T-cell (primary cell): ENCODE data around the gene SLC66A1. TPM values are rescaled to one million over a fixed set of nuclear protein-coding genes. Genes with fewer than 3 reads are reported as not detected.
A peak's percentile ranks its signal among the peaks of the same experiment; 100 is the strongest.

Experiments used
- ATAC-seq, 4 experiments: fragments of 200-7000 bp in 3 of 4; fragments of 150-1000 bp in 1 of 4; cut with Tn5 transposase; replicated peaks in 1 of 4; 1 replicate in 3 of 4; 2 replicates in 1 of 4; pipeline ENCODE4 v1.10.0; 2021; ENCODE audit warnings: moderate library complexity in 3 of 4, mild to moderate bottlenecking in 2 of 4, moderate number of reproducible peaks in 1 of 4
- CTCF ChIA-PET, 2 donors: fragments of 300-600 bp; sonication (Branson Sonifier 250); formaldehyde crosslinking; loops; one replicate each; lab custom pipeline; 2022; ENCODE audit warnings: antibody characterized with exemption in 2 of 2; lab: Charles Lee
- POLR2A ChIA-PET, 2 donors: fragments of 300-600 bp; sonication (Branson Sonifier 250); formaldehyde crosslinking; loops; one replicate each; lab custom pipeline; 2022; ENCODE audit warnings: antibody characterized with exemption in 2 of 2; lab: Charles Lee
- DNase-seq, 35 experiments: peaks; one replicate each; pipeline versions ENCODE4 v3.0.0 to v3.0.0-alpha.2; 2013 to 2023
- H3K27ac ChIP-seq: one replicate; pipeline ENCODE4 v1.5.1; 2013; ENCODE audit warnings: low read length
- H3K27me3 ChIP-seq, 2 experiments: replicated peaks in 1 of 2; 1 replicate in 1 of 2; 2 replicates in 1 of 2; pipeline versions ENCODE4 v1.6.1 to v1.7.0; 2013; ENCODE audit warnings: low read length in 1 of 2, mixed read lengths in 1 of 2; ENCODE audit not compliant: control insufficient read depth in 2 of 2, insufficient read depth in 2 of 2; ENCODE audit errors: extremely low read depth in 1 of 2
- H3K36me3 ChIP-seq, 2 donors: 1 replicate in 1 of 2; 2 replicates in 1 of 2; pipeline versions ENCODE4 v1.6.1 to v1.7.0; 2013; ENCODE audit warnings: low read length in 1 of 2; ENCODE audit not compliant: control insufficient read depth in 2 of 2, insufficient read depth in 1 of 2; ENCODE audit errors: extremely low read depth in 1 of 2
- H3K4me1 ChIP-seq, 2 experiments: 1 replicate in 1 of 2; 2 replicates in 1 of 2; pipeline versions ENCODE4 v1.6.1 to v1.7.0; 2013; ENCODE audit warnings: low read length in 2 of 2, mixed read lengths in 1 of 2; ENCODE audit not compliant: insufficient read depth in 2 of 2, control insufficient read depth in 1 of 2; ENCODE audit errors: extremely low read depth in 1 of 2
- H3K4me3 ChIP-seq, 2 donors: 1 replicate in 1 of 2; 2 replicates in 1 of 2; pipeline versions ENCODE4 v1.5.1 to v1.7.0; 2013; ENCODE audit warnings: mild to moderate bottlenecking in 2 of 2, low read length in 1 of 2, moderate library complexity in 1 of 2; ENCODE audit not compliant: control insufficient read depth in 1 of 2; ENCODE audit errors: extremely low read depth in 1 of 2
- H3K9me3 ChIP-seq: 2 replicates; pipeline ENCODE4 v1.7.0; 2013
- H3K27ac Mint-ChIP-seq, 2 donors: one replicate each; pipeline ENCODE4 v1.8.0; 2020 to 2021; ENCODE audit warnings: mild to moderate bottlenecking in 2 of 2, mixed read lengths in 2 of 2
- H3K27me3 Mint-ChIP-seq, 2 donors: one replicate each; pipeline ENCODE4 v1.8.0; 2021 to 2022; ENCODE audit warnings: mixed read lengths in 2 of 2
- H3K36me3 Mint-ChIP-seq: one replicate; pipeline ENCODE4 v1.8.0; 2021; ENCODE audit warnings: mixed read lengths
- H3K4me1 Mint-ChIP-seq, 3 donors: one replicate each; pipeline ENCODE4 v1.8.0; 2020 to 2022; ENCODE audit warnings: mixed read lengths in 3 of 3, mild to moderate bottlenecking in 1 of 3
- H3K4me3 Mint-ChIP-seq, 3 donors: one replicate each; pipeline ENCODE4 v1.8.0; 2020 to 2022; ENCODE audit warnings: mild to moderate bottlenecking in 3 of 3, mixed read lengths in 3 of 3, moderate library complexity in 3 of 3
- H3K9me3 Mint-ChIP-seq, 3 donors: one replicate each; pipeline ENCODE4 v1.8.0; 2020 to 2022; ENCODE audit warnings: mixed read lengths in 3 of 3
- WGBS: methylation state at CpG from one replicate; pipeline ENCODE4 v1.1.5; 2013; ENCODE audit warnings: missing lambda C conversion rate; ENCODE audit not compliant: insufficient coverage; 5-methylcytosine and 5-hydroxymethylcytosine counted together
- total RNA-seq, 35 experiments: library from RNA in 6 of 35; stranded (reverse) in 6 of 35; fragments of 120-200 nt in 1 of 35; gene quantifications; one replicate each; pipeline versions ENCODE4 v1.2.1 to v1.2.4 and lab custom pipeline; 2013 to 2026

Gene SLC66A1
- total RNA-seq, 5 donors from 2014 or later (not counting 1 experiment from before 2014, with no cell fraction given): 3.5 to 8.1 (median 7.1) TPM

DNA sequence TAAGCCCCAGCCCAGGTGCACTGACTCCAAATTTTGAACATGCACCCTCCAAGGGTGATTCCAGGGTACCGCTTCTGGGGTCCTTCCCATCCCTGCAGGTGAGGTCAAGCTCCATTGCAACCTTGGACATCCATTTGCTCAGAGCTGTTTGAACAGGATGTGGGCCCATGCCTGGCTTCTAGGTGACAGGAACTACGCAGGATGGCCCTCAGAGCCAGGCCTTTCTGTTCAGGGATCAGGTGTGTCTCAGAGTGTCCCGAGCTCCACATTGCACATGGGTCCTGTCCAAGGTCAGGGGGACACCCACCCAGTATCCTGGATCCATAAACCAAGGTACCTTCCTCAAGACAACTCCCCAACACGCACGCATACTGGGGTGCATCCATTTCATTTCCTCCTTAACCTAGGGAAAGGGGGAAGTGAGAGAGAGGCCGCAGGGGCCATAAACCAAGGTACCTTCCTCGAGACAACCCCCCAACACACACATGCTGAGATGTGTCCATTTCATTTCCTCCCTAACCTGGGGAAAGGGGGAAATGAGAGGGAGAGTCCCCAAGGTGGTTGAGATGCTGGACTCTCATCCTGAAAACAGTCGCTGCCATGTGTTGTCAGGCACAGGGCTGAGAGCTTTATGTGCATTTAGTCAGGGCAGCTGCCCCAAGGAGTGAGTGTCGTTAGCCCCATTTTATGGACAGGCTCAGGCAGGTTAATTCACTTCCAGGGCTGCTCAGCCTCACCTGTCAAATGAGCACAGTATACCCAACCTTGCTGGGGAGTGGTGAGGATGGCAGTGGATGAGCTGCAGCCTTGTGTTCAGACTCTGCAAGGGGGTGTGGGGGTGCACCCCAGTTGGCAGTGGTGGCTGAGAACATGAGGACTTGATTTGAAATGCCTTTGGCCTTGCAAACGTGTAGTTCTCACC is 2.1 kb downstream of the SLC66A1 start:
- WGBS: 88% methylated on average over 6 of the region's 10 CpGs
- DNase-seq: no peak
- H3K27ac Mint-ChIP-seq: no peak overlapping the region
- CTCF ChIA-PET: no interaction called here
- peaks cover 4 to 36% of the 10 kb centered on the region in 2 experiments for H3K4me1 ChIP-seq
- ATAC-seq: no peak
- peaks cover 2% of the 10 kb centered on the region in 2 donors for H3K36me3 ChIP-seq
- H3K36me3 Mint-ChIP-seq: peaks cover 11% of the 10 kb centered on the region
- H3K27ac ChIP-seq: no peak overlapping the region
- no peaks in the 10 kb centered on the region for H3K9me3 Mint-ChIP-seq
- no peaks in the 10 kb centered on the region for H3K9me3 ChIP-seq
- no peaks in the 10 kb centered on the region for H3K27me3 ChIP-seq
- peak overlapping the region in 1 of 3 donors; percentile 94 for H3K4me3 Mint-ChIP-seq
- H3K27me3 Mint-ChIP-seq: no peaks in the 10 kb centered on the region
- H3K4me3 ChIP-seq: no peak overlapping the region
- peaks cover 30 to 46% (median 39%) of the 10 kb centered on the region in 3 donors for H3K4me1 Mint-ChIP-seq
- POLR2A ChIA-PET: interaction anchor here in 1 of 2 donors (0.6 kb wide), 1 partner anchor 345 kb away, joined by 4 read pairs; no protein-coding TSS in a partner anchor

DNA sequence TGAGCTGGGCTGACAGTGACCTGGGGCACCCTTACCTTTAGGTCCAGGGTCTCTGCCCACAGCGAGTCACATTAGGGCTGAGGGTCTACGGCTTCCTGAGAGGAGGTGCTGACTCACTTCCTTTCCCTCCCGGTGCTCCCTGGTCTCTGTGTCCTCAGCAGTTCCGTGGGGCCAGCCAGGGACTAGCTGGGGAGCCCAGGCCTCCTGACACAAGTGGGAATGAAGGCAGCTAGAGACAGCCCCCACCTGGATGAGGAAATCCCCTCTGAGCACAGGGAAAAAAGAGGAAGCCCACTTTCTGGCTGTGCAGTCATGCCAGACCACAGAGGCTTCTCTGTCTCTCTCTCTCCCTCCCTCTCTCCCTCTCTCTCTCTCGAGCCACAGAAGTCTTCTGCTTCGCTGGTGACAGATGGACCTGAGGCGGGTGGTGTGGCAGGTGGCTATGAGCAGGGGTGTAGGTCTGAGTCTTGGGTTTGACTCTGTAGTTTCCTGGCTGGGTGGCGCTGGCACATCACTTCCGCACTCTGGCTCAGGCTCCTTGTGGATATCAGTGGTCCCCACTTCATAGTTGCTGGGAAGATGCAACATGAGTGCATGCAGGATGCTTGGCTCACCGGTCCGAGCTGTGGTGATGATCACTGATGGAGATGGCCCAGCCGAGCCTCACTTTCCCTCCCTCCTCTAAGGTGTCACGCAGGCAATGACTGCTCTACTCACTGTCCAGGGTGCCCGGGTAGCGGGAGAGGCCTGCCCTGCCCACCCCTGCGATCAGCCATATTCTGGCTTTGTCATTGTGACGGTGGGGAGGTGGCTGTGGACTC is 3.5 kb downstream of the SLC66A1 start:
- peaks cover 11% of the 10 kb centered on the region for H3K36me3 Mint-ChIP-seq
- H3K27me3 Mint-ChIP-seq: no peaks in the 10 kb centered on the region
- no peaks in the 10 kb centered on the region for H3K9me3 Mint-ChIP-seq
- no peaks in the 10 kb centered on the region for H3K9me3 ChIP-seq
- no peaks in the 10 kb centered on the region for H3K27me3 ChIP-seq
- ChIA-PET POLR2A (no interaction called here), CTCF (no interaction called here)
- no peak overlapping the region for H3K27ac Mint-ChIP-seq
- peaks cover 2% of the 10 kb centered on the region in 2 donors for H3K36me3 ChIP-seq
- no peak overlapping the region for H3K4me3 ChIP-seq
- ATAC-seq (no peak), DNase-seq (peak in 1 of 35 experiments; percentile 26)
- H3K4me1 Mint-ChIP-seq: peaks cover 28 to 37% (median 32%) of the 10 kb centered on the region in 3 donors
- H3K4me1 ChIP-seq: peaks cover 4 to 33% of the 10 kb centered on the region in 2 experiments
- 61% methylated on average over 8 of the region's 17 CpGs for WGBS
- H3K27ac ChIP-seq: no peak overlapping the region
- no peak overlapping the region for H3K4me3 Mint-ChIP-seq

DNA sequence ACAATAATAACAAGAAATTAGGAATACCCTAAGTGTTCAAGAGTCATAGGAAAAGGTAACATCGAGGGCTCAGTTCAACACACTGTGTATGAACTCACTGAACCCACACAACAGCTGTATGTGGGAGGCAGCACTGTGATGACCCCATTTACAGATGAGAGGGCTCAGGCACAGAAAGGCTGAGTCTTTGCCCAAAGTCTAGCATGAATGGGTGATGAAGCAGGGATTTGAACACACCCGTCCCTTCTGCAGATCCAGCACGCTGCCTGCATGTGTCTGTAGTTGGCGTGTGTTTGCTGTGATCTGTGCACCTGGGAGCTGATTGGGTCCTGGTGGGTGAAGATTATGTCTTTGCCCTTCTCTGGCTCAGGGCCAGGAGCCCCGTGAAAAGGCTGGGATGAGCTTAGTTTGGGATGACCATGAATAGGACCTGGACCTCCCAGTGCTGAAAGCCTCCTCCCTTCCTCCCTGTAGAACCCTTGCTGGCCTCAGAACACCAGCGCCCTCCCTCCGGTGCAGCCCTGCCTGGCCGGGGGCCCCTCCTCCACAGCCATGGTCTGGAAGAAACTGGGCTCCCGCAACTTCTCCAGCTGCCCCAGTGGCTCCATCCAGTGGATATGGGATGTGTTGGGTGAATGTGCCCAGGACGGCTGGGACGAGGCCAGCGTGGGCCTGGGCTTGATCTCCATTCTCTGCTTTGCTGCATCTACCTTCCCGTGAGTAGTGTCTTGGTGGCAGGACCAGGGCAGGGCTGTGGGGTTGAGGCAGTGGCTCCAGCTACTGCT is 5.2 kb downstream of the SLC66A1 start:
- Mint-ChIP-seq H3K4me1 (peaks cover 19 to 28% (median 23%) of the 10 kb centered on the region in 3 donors), H3K27ac (no peak overlapping the region), H3K9me3 (no peaks in the 10 kb centered on the region), H3K36me3 (peaks cover 12% of the 10 kb centered on the region), H3K4me3 (no peak overlapping the region), H3K27me3 (no peaks in the 10 kb centered on the region)
- ChIA-PET POLR2A (interaction anchor here in 1 of 2 donors (0.6 kb wide), 1 partner anchor 157 kb away, joined by 12 read pairs; no protein-coding TSS in a partner anchor), CTCF (no interaction called here)
- H3K27ac ChIP-seq: no peak overlapping the region
- ATAC-seq: no peak
- H3K9me3 ChIP-seq: no peaks in the 10 kb centered on the region
- no peak for DNase-seq
- no peaks in the 10 kb centered on the region for H3K27me3 ChIP-seq
- H3K4me1 ChIP-seq: peaks cover 0 to 22% of the 10 kb centered on the region in 2 experiments
- peaks cover 2% of the 10 kb centered on the region in 2 donors for H3K36me3 ChIP-seq
- 94% methylated on average over 7 of the region's 13 CpGs for WGBS
- H3K4me3 ChIP-seq: no peak overlapping the region

DNA sequence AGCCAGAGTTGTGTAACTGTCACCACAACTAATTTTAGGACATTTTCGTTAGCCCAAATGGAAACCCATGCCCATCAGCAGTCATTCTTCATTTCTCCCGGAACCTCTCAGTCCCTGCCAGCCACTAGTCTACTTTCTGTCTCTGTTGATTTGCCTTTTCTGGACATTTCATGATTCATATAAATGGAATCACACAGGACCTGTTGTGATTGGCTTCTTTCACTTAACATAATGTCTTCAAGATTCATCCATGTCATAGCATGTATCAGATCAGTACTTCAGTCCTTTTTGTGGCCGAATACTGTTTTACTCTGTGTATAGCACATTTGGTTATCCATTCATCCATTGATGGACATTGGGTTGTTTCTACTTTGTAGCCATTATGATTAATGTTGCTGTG is 7.1 kb downstream of the SLC66A1 start:
- no peak overlapping the region for H3K27ac Mint-ChIP-seq
- no peaks in the 10 kb centered on the region for H3K27me3 Mint-ChIP-seq
- H3K4me1 Mint-ChIP-seq: peaks cover 7 to 16% (median 11%) of the 10 kb centered on the region in 3 donors
- Histone ChIP-seq H3K27me3 (no peaks in the 10 kb centered on the region), H3K9me3 (no peaks in the 10 kb centered on the region), H3K4me3 (no peak overlapping the region), H3K36me3 (peaks cover 2 to 6% of the 10 kb centered on the region in 2 donors), H3K4me1 (peaks cover 0 to 6% of the 10 kb centered on the region in 2 experiments), H3K27ac (no peak overlapping the region)
- POLR2A ChIA-PET: interaction anchor here in 1 of 2 donors (0.7 kb wide), 1 partner anchor 18 kb away, joined by 6 read pairs; no protein-coding TSS in a partner anchor
- CTCF ChIA-PET: interaction anchor here in 1 of 2 donors (0.6 kb wide), 1 partner anchor 23 kb away, joined by 3 read pairs; no protein-coding TSS in a partner anchor
- 90% methylated on average over 2 of the region's 3 CpGs for WGBS
- no peak overlapping the region for H3K4me3 Mint-ChIP-seq
- no peak for ATAC-seq
- peaks cover 14% of the 10 kb centered on the region for H3K36me3 Mint-ChIP-seq
- H3K9me3 Mint-ChIP-seq: no peaks in the 10 kb centered on the region
- DNase-seq: no peak

DNA sequence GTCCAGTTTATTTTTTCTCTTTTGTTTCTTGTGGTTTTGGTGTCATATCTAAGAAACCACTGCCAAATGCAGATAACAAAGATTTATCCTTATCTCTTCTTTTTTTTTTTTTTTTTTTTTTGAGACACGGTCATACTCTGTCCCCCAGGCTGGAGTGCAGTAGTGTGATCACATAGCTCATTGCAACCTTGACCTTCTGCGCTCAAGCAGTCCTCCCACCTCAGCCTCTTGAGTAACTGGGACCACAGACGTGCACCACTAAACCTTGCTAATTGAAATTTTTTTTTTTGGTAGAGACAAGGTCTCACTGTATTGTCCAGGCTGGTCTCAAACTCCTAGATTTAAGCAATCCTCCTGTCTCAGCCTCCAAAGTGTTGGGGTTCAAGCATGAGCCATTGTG is 8.9 kb downstream of the SLC66A1 start:
- Histone ChIP-seq H3K36me3 (peaks cover 11 to 13% of the 10 kb centered on the region in 2 donors), H3K4me3 (no peak overlapping the region), H3K4me1 (no peaks in the 10 kb centered on the region), H3K27me3 (no peaks in the 10 kb centered on the region), H3K9me3 (no peaks in the 10 kb centered on the region), H3K27ac (no peak overlapping the region)
- H3K4me3 Mint-ChIP-seq: no peak overlapping the region
- peaks cover 14% of the 10 kb centered on the region for H3K36me3 Mint-ChIP-seq
- no CpG with 5 or more reads among the region's 3 CpGs for WGBS
- H3K4me1 Mint-ChIP-seq: peaks cover 2 to 7% (median 4%) of the 10 kb centered on the region in 3 donors
- POLR2A ChIA-PET: no interaction called here
- no peaks in the 10 kb centered on the region for H3K27me3 Mint-ChIP-seq
- H3K9me3 Mint-ChIP-seq: no peaks in the 10 kb centered on the region
- no peak overlapping the region for H3K27ac Mint-ChIP-seq
- CTCF ChIA-PET: no interaction called here
- no peak for DNase-seq
- no peak for ATAC-seq
